ENCODE data around the gene NKD1.

Gene NKD1

GRCh38 chr16:50651835-50652438, 103.7 kb downstream of the NKD1 start:
- DNase-seq, result no peak
- Histone ChIP-seq H3K9me3 (ENCODE audit: severe bottlenecking) (peaks cover 2% of the 10 kb centered on the region), H3K36me3 (no peaks in the 10 kb centered on the region), H3K27me3 (ENCODE audit: insufficient read depth, low read depth, severe bottlenecking) (no peaks in the 10 kb centered on the region), H3K4me3 (ENCODE audit: low read depth, low read length) (no peak overlapping the region), H3K27ac (no peak overlapping the region)
- no peak for TF ChIP-seq CTCF (IDR thresholded peaks at IDR 0.05; ENCODE audit: low read depth, low read length)

- DNase-seq, result peak; percentile 23
- Histone ChIP-seq H3K27ac (peak overlapping the region; percentile 4; the same call in 1 of the 2 replicates), H3K36me3 (no peaks in the 10 kb centered on the region), H3K27me3 (ENCODE audit: insufficient read depth, low read depth, severe bottlenecking) (no peaks in the 10 kb centered on the region), H3K9me3 (ENCODE audit: severe bottlenecking) (peaks cover 2% of the 10 kb centered on the region), H3K4me3 (ENCODE audit: low read depth, low read length) (no peak overlapping the region)
- no peak for TF ChIP-seq CTCF (IDR thresholded peaks at IDR 0.05; ENCODE audit: low read depth, low read length)
Observed at GRCh38 chr16:50652836-50653425, 104.7 kb downstream of the NKD1 start.

- H3K36me3 ChIP-seq, result no peaks in the 10 kb centered on the region
- H3K27me3 ChIP-seq (ENCODE audit: insufficient read depth, low read depth, severe bottlenecking), result no peaks in the 10 kb centered on the region
- no peak overlapping the region for H3K27ac ChIP-seq
- peaks cover under 1% of the 10 kb centered on the region for H3K9me3 ChIP-seq (ENCODE audit: severe bottlenecking)
- peak; percentile 44 for DNase-seq
- no peak overlapping the region for H3K4me3 ChIP-seq (ENCODE audit: low read depth, low read length)
- peak; percentile 30; the same call in 1 of the 2 replicates for TF ChIP-seq CTCF (IDR thresholded peaks at IDR 0.05; ENCODE audit: low read depth, low read length)
Observed at GRCh38 chr16:50653633-50654519, 105.7 kb downstream of the NKD1 start.

- no peaks in the 10 kb centered on the region for H3K9me3 ChIP-seq (ENCODE audit: severe bottlenecking)
- no peak overlapping the region for H3K27ac ChIP-seq
- H3K27me3 ChIP-seq (ENCODE audit: insufficient read depth, low read depth, severe bottlenecking), result no peaks in the 10 kb centered on the region
- no peak for TF ChIP-seq CTCF (IDR thresholded peaks at IDR 0.05; ENCODE audit: low read depth, low read length)
- H3K36me3 ChIP-seq, result no peaks in the 10 kb centered on the region
- DNase-seq, result no peak
- no peak overlapping the region for H3K4me3 ChIP-seq (ENCODE audit: low read depth, low read length)
Observed at GRCh38 chr16:50655558-50656055, 107.4 kb downstream of the NKD1 start.

GRCh38 chr16:50657241-50657640, 109.0 kb downstream of the NKD1 start:
- no peaks in the 10 kb centered on the region for H3K36me3 ChIP-seq
- H3K27me3 ChIP-seq (ENCODE audit: insufficient read depth, low read depth, severe bottlenecking), result no peaks in the 10 kb centered on the region
- DNase-seq, result no peak
- H3K4me3 ChIP-seq (ENCODE audit: low read depth, low read length), result no peak overlapping the region
- H3K9me3 ChIP-seq (ENCODE audit: severe bottlenecking), result peaks cover under 1% of the 10 kb centered on the region
- no peak for TF ChIP-seq CTCF (IDR thresholded peaks at IDR 0.05; ENCODE audit: low read depth, low read length)
- H3K27ac ChIP-seq, result no peak overlapping the region

All from WERI-Rb-1 (cell line).